PFSK-1 (cell line): ENCODE data around the gene SH3BP1.

Experiments used
- FOXP2 ChIP-seq: optimal IDR thresholded peaks from 2 replicates; pipeline ENCODE3; 2011; ENCODE audit warnings: borderline replicate concordance, control low read depth, inconsistent platforms; ENCODE audit not compliant: insufficient read depth; ENCODE audit errors: extremely low read length, extremely low read depth
- POLR2AphosphoS5 ChIP-seq: IDR thresholded peaks from 2 replicates; pipeline ENCODE4 v1.6.1; 2012; ENCODE audit warnings: low read depth, mild to moderate bottlenecking, control low read depth, low read length, moderate library complexity
- SIN3A ChIP-seq: IDR thresholded peaks from 2 replicates; pipeline ENCODE4 v1.6.1; 2012; ENCODE audit warnings: mild to moderate bottlenecking, low read length, moderate library complexity, borderline replicate concordance; ENCODE audit not compliant: insufficient read depth
- TAF1 ChIP-seq: IDR thresholded peaks from 2 replicates; pipeline ENCODE4 v1.6.1; 2012; ENCODE audit warnings: low read length, control low read depth, borderline replicate concordance; ENCODE audit not compliant: insufficient read depth
- TF ChIP-seq, protein P1 (sequence below), 2 experiments: IDR thresholded peaks; 2 replicates each; pipeline versions ENCODE4 v1.6.1 to v1.8.0; 2011 to 2012; ENCODE audit warnings: low read depth in 2 of 2, low read length in 2 of 2, control low read depth in 1 of 2, inconsistent platforms in 1 of 2, mild to moderate bottlenecking in 1 of 2, moderate library complexity in 1 of 2; ENCODE audit not compliant: insufficient read depth in 1 of 2

Gene SH3BP1

DNA sequence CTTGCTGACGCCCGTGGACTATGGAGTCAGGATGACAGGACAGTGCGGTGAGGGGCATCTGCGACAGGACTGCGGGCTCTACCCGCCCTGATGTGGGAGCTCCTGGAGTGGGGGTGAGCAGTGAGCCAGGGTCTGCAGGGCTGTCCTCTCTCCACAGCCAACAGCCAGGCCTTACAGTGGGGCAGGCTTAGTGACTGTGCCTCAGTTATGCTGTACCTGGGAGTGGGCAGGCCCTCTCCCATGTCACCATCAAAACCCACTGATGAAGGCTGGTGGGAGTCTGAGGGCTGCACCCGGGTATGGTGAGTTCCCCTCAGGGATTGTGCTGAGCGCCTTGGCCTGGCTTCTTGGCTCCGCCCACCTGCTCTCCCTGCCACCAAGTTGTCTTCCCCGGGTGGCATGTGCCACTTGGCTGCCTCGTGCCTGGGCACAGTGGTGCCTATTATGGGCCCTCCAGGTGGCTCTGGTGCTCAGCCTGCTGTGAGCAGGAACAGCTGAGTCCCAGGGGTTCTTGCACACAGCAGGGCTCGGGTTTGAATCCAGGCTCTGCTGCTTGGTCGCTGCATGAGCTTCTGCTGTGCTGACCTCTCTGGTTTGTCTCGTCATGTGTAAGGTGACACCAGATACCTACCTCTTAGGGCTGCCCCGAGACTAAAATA, 53.3 kb downstream of the SH3BP1 start:
- TF ChIP-seq, protein P1, sequence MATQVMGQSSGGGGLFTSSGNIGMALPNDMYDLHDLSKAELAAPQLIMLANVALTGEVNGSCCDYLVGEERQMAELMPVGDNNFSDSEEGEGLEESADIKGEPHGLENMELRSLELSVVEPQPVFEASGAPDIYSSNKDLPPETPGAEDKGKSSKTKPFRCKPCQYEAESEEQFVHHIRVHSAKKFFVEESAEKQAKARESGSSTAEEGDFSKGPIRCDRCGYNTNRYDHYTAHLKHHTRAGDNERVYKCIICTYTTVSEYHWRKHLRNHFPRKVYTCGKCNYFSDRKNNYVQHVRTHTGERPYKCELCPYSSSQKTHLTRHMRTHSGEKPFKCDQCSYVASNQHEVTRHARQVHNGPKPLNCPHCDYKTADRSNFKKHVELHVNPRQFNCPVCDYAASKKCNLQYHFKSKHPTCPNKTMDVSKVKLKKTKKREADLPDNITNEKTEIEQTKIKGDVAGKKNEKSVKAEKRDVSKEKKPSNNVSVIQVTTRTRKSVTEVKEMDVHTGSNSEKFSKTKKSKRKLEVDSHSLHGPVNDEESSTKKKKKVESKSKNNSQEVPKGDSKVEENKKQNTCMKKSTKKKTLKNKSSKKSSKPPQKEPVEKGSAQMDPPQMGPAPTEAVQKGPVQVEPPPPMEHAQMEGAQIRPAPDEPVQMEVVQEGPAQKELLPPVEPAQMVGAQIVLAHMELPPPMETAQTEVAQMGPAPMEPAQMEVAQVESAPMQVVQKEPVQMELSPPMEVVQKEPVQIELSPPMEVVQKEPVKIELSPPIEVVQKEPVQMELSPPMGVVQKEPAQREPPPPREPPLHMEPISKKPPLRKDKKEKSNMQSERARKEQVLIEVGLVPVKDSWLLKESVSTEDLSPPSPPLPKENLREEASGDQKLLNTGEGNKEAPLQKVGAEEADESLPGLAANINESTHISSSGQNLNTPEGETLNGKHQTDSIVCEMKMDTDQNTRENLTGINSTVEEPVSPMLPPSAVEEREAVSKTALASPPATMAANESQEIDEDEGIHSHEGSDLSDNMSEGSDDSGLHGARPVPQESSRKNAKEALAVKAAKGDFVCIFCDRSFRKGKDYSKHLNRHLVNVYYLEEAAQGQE (IDR thresholded peaks at IDR 0.05; ENCODE audit: insufficient read depth in 1 of 2, low read depth in 2 of 2, low read length in 2 of 2): no peak
- TF ChIP-seq POLR2AphosphoS5 (no peak), TAF1 (no peak)

DNA sequence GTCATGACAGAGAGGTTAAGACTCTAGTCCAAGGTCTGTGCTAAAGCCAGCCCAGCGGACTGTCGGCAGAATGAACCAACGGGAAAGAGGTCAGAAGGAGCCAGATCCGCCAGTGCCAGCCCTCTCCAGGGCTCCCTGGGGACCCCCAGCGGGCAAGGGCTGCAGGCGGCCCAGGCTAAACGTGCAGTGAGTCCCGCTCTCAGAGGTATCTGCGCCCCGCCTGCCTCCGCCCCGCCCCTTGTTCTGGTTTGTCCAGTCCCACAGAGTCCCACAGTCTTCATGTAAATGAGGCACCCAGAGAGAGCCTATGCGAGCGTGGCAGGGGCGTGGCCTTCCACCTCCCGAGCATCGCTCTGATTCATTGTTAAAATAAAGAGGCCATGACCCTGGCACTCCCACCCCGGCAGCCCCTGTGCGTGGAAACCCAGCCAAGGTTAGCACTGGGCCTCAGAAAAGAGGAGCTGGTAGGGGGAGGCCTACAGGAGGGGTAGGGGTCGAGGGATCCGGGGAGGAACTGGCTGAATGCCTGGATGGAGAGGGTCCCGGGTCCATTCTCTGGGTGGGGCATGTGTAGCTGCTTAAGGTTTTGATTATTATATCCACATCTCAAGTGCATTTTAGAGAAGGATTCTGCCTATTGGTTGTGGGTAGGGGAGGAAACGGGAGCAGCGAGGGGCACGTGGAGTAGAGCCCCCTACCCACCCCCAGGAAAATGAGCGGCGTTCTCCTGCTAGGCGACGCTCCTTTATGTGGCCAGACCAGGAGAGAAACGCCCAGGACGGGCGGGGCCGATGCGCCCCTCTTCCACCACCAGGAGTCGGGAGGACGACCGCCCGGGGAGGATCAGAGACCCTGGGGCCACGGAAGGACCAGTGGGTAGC, 57.4 kb downstream of the SH3BP1 start, which contains the start of gene TRIOBP:
Gene TRIOBP (plus strand): TSS at position 392 of the 881 bp plus-strand sequence. CDS start 4,318 bp downstream, outside the sequence.
- TF ChIP-seq SIN3A (no peak; the same call in 1 of the 2 replicates), FOXP2 (peak; percentile 77), TAF1 (no peak), POLR2AphosphoS5 (peak; percentile 70; the same call in 1 of the 2 replicates)
- TF ChIP-seq, protein P1 (IDR thresholded peaks at IDR 0.05; ENCODE audit: insufficient read depth in 1 of 2, low read depth in 2 of 2, low read length in 2 of 2): no peak

DNA sequence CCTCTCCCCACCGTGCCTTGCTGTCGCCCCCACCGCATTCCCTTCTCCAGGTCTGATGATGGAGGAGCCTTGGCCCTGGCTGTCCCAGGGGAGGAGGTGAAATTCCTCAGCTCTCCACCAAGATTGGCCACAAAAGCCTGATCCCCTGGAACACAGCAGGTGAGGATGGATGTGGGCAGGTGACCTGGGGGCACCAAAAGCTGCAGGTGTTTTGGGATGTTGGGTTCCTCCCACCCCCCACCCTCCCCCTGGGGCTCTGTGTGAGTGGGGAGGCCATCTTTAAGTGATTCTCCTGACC, 58.0 kb downstream of the SH3BP1 start:
- TF ChIP-seq FOXP2: no peak
- TF ChIP-seq, protein P1 (IDR thresholded peaks at IDR 0.05; ENCODE audit: insufficient read depth in 1 of 2, low read depth in 2 of 2, low read length in 2 of 2): no peak
- TF ChIP-seq SIN3A: no peak
- TF ChIP-seq TAF1: no peak
- no peak for TF ChIP-seq POLR2AphosphoS5

DNA sequence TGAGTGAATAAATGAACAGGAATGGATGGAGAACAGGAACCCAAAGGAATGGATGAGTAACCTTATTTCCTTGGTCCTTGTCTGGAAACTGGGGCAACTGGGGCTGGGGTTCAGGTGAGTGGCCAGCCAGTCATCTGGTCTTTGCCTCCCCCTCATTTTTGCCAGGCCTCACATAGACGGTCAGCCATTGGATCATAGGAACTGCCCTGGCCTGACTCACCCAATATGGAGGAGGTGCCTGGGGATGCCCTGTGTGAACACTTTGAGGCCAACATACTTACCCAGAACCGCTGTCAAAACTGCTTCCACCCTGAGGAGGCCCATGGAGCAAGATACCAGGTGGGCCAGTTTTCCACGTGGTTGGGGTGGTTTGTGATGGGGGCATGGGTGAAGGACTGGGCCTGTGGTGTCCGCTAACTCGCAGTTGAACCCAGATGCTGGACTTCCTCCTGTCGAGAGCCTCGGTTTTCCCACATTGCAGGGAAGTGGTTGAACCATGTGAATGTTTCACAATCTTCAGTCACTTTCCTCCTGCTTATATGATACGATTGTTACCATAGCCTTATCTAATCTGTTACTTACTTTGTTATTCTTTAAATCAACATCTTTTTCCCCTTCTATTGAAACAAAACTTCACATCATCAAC, 61.8 kb downstream of the SH3BP1 start:
- TF ChIP-seq SIN3A (no peak), FOXP2 (no peak), POLR2AphosphoS5 (no peak), TAF1 (no peak)
- TF ChIP-seq, protein P1 (IDR thresholded peaks at IDR 0.05; ENCODE audit: insufficient read depth in 1 of 2, low read depth in 2 of 2, low read length in 2 of 2): no peak
